CD4-positive, alpha-beta T cell (primary cell): ENCODE results near the gene NINL. TPM values are rescaled to one million over a fixed set of nuclear protein-coding genes. Genes with fewer than 3 reads are reported as not detected.

ENCODE experiments used
- ATAC-seq: fragments of 200-7000 bp; cut with Tn5 transposase; one replicate; pipeline ENCODE4 v1.10.0; 2022; ENCODE audit warnings: mild to moderate bottlenecking; ENCODE audit not compliant: poor library complexity
- CTCF ChIA-PET: fragments of 350-600 bp; sonication (Branson Sonifier 250); formaldehyde crosslinking; loops from one replicate; lab custom pipeline; 2021; ENCODE audit warnings: antibody characterized with exemption, inconsistent platforms; lab: Charles Lee
- POLR2A ChIA-PET: fragments of 350-600 bp; sonication (Branson Sonifier 250); formaldehyde crosslinking; loops from one replicate; lab custom pipeline; 2021; ENCODE audit warnings: antibody characterized with exemption, inconsistent platforms; lab: Charles Lee
- DNase-seq, 14 experiments: peaks; one replicate each; pipeline ENCODE4 v3.0.0-alpha.2; 2013 to 2020; ENCODE audit warnings: mixed read lengths in 2 of 14
- H3K27ac ChIP-seq, 2 donors: one replicate each; pipeline versions ENCODE4 v1.5.1 to v1.7.0; 2013; ENCODE audit warnings: low read length in 2 of 2, low read depth in 1 of 2, mild to moderate bottlenecking in 1 of 2
- H3K27me3 ChIP-seq, 2 experiments: 1 replicate in 1 of 2; 2 replicates in 1 of 2; pipeline versions ENCODE4 v1.6.1 to v1.7.0; 2013; ENCODE audit warnings: low read length in 2 of 2, control low read depth in 1 of 2, mild to moderate bottlenecking in 1 of 2, moderate library complexity in 1 of 2; ENCODE audit not compliant: insufficient read depth in 2 of 2, control insufficient read depth in 1 of 2
- H3K36me3 ChIP-seq: one replicate; pipeline ENCODE4 v1.6.1; 2013; ENCODE audit warnings: low read length, control low read depth; ENCODE audit not compliant: insufficient read depth
- H3K4me1 ChIP-seq: one replicate; pipeline ENCODE4 v1.6.1; 2013; ENCODE audit warnings: low read length, control low read depth; ENCODE audit not compliant: insufficient read depth
- H3K4me3 ChIP-seq: one replicate; pipeline ENCODE4 v1.5.1; 2013; ENCODE audit warnings: mild to moderate bottlenecking, low read length, moderate library complexity
- H3K9me3 ChIP-seq, 2 experiments: 1 replicate in 1 of 2; 2 replicates in 1 of 2; pipeline versions ENCODE4 v1.6.1 to v1.7.0; 2013; ENCODE audit warnings: low read length in 2 of 2, mild to moderate bottlenecking in 2 of 2, control low read depth in 1 of 2, moderate library complexity in 1 of 2; ENCODE audit not compliant: control insufficient read depth in 1 of 2, insufficient read depth in 1 of 2
- H3K27ac Mint-ChIP-seq: one replicate; pipeline ENCODE4 v1.8.0; 2020; ENCODE audit warnings: mixed read lengths
- H3K27me3 Mint-ChIP-seq: one replicate; pipeline ENCODE4 v1.8.0; 2021; ENCODE audit warnings: mixed read lengths
- H3K36me3 Mint-ChIP-seq: one replicate; pipeline ENCODE4 v1.8.0; 2021; ENCODE audit warnings: low read depth, mixed read lengths
- H3K4me1 Mint-ChIP-seq: one replicate; pipeline ENCODE4 v1.8.0; 2021; ENCODE audit warnings: low read depth, mixed read lengths
- H3K4me3 Mint-ChIP-seq: one replicate; pipeline ENCODE4 v1.8.0; 2020; ENCODE audit warnings: mild to moderate bottlenecking, mixed read lengths
- H3K9me3 Mint-ChIP-seq: one replicate; pipeline ENCODE4 v1.8.0; 2020; ENCODE audit warnings: mixed read lengths
- intact Hi-C, 2 experiments: fragments of 100-400 bp; cut with DNase I in 1 of 2; cut with micrococcal nuclease in 1 of 2; formaldehyde crosslinking; loops; one replicate each; pipeline versions ENCODE4 v1.15.1 to v1.9.0; 2023 to 2025; cut with DNase I, micrococcal nuclease
- total RNA-seq, 174 experiments: library from RNA in 2 of 174; stranded (reverse) in 2 of 174; gene quantifications; one replicate each; pipeline ENCODE4 v1.2.3 and lab custom pipeline; 2021 to 2026
- TF ChIP-seq, protein P1 (sequence below): fragments of 200-600 bp; IDR thresholded peaks from one replicate; pipeline ENCODE4 v1.8.0; 2022; ENCODE audit warnings: antibody characterized with exemption, mild to moderate bottlenecking

The NINL gene
- total RNA-seq, 2 experiments from 2014 or later = 2.7 to 4.0 TPM

DNA sequence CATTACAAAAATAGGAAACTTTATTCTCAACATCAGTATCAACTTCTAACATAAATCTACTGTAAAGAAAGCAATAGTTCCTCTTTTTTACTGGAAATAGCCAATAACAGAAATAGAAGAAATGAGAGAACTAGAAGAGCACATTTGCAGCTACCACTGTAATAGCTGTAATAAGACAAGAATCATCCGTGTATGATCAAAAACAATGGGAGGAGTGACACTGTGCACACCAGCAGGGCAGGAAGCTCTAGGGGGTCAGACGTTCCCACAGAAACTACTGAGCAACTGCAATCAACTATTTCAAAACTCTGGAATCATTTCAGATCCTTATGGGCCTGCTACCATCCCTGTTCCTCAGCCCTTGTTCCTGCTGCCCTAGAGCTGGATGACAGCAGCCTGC lies 43.7 kb downstream of the NINL start:
- Mint-ChIP-seq H3K27ac (no peak overlapping the region), H3K9me3 (no peaks in the 10 kb centered on the region), H3K4me3 (no peak overlapping the region), H3K4me1 (peaks cover 13% of the 10 kb centered on the region), H3K27me3 (no peaks in the 10 kb centered on the region), H3K36me3 (no peaks in the 10 kb centered on the region)
- Histone ChIP-seq H3K27me3 (no peaks in the 10 kb centered on the region), H3K4me1 (no peaks in the 10 kb centered on the region), H3K9me3 (no peaks in the 10 kb centered on the region), H3K36me3 (no peaks in the 10 kb centered on the region), H3K27ac (no peak overlapping the region), H3K4me3 (no peak overlapping the region)
- no peak for ATAC-seq
- POLR2A ChIA-PET = no interaction called here
- CTCF ChIA-PET = no interaction called here
- DNase-seq = no peak
- TF ChIP-seq, protein P1, sequence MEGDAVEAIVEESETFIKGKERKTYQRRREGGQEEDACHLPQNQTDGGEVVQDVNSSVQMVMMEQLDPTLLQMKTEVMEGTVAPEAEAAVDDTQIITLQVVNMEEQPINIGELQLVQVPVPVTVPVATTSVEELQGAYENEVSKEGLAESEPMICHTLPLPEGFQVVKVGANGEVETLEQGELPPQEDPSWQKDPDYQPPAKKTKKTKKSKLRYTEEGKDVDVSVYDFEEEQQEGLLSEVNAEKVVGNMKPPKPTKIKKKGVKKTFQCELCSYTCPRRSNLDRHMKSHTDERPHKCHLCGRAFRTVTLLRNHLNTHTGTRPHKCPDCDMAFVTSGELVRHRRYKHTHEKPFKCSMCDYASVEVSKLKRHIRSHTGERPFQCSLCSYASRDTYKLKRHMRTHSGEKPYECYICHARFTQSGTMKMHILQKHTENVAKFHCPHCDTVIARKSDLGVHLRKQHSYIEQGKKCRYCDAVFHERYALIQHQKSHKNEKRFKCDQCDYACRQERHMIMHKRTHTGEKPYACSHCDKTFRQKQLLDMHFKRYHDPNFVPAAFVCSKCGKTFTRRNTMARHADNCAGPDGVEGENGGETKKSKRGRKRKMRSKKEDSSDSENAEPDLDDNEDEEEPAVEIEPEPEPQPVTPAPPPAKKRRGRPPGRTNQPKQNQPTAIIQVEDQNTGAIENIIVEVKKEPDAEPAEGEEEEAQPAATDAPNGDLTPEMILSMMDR = no peak
- intact Hi-C loops = no loop called here

GRCh38 chr20:25539742-25540672 lies 45.3 kb downstream of the NINL start:
- ChIA-PET CTCF (interaction anchor here (0.6 kb wide), 1 partner anchor 18 kb away, joined by 3 read pairs; no protein-coding TSS in a partner anchor), POLR2A (no interaction called here)
- Mint-ChIP-seq H3K27me3 (no peaks in the 10 kb centered on the region), H3K9me3 (no peaks in the 10 kb centered on the region), H3K27ac (no peak overlapping the region), H3K4me3 (no peak overlapping the region), H3K4me1 (peaks cover 13% of the 10 kb centered on the region), H3K36me3 (no peaks in the 10 kb centered on the region)
- intact Hi-C loops = no loop called here
- Histone ChIP-seq H3K27ac (no peak overlapping the region), H3K4me3 (no peak overlapping the region), H3K9me3 (no peaks in the 10 kb centered on the region), H3K4me1 (no peaks in the 10 kb centered on the region), H3K27me3 (no peaks in the 10 kb centered on the region), H3K36me3 (no peaks in the 10 kb centered on the region)
- ATAC-seq = no peak
- no peak for DNase-seq
- TF ChIP-seq, protein P1 = no peak

DNA sequence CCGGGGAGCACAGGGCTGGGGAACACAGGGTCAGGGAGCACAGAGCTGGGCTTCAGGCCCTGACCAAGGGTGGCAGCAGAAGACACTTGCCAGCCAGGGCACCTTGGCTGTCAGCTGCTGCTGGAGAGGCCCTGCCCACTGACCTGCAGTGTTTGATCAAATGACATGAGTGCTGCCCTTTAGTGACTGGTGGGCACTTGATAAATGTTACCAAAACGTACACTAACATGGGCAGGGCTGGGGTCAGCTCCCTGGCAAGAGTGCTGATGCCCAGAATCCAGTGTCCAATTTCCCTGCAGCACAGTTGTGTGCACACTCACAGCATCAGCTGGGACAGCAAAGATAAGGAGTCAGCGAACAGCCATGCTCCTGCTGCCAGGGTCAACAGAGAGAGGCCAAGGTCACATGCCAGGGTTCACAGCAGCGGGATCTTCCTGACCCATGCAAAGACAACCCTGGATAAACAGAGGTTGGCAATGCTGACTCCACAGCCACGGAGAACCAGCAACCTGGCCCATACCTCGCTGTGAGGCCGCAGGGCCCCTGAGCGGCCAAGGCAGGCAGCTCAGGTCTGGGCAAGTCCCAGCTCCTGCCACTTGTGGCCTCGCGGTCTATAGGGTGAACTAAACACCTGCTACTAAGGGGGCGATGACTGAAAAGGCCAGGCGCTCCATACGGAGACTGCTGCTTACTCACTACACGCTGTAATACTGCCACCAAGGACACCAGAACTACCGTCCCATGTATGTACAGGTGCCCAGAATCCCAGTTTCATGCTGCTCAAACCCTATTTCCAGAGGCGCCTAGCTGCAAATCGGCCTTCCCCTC lies 46.3 kb downstream of the NINL start:
- ChIA-PET CTCF (interaction anchor here (0.6 kb wide), 1 partner anchor 19 kb away, joined by 3 read pairs; no protein-coding TSS in a partner anchor), POLR2A (no interaction called here)
- H3K4me3 ChIP-seq = no peak overlapping the region
- no peak overlapping the region for H3K4me3 Mint-ChIP-seq
- no peaks in the 10 kb centered on the region for H3K36me3 ChIP-seq
- no peaks in the 10 kb centered on the region for H3K27me3 Mint-ChIP-seq
- ATAC-seq (no peak), DNase-seq (no peak)
- TF ChIP-seq, protein P1 = no peak
- no peaks in the 10 kb centered on the region for H3K4me1 ChIP-seq
- intact Hi-C loops = no loop called here
- no peaks in the 10 kb centered on the region for H3K27me3 ChIP-seq
- H3K27ac ChIP-seq = no peak overlapping the region
- H3K27ac Mint-ChIP-seq = no peak overlapping the region
- no peaks in the 10 kb centered on the region for H3K36me3 Mint-ChIP-seq
- peaks cover 10% of the 10 kb centered on the region for H3K4me1 Mint-ChIP-seq
- no peaks in the 10 kb centered on the region for H3K9me3 ChIP-seq
- H3K9me3 Mint-ChIP-seq = no peaks in the 10 kb centered on the region
